ENCODE results near the gene EFHC1.
A peak's percentile ranks its signal among the peaks of the same experiment; 100 is the strongest.
"Not testable (repeated sequence)": the region's sequence is repeated elsewhere in the genome, so short reads cannot be mapped to it uniquely, and the experiment has no call there.

Gene EFHC1

GRCh38 chr6:52461194-52461593 lies 41.1 kb downstream of the EFHC1 start:
- DNase-seq = not testable (repeated sequence)

GRCh38 chr6:52474173-52474572 lies 54.0 kb downstream of the EFHC1 start:
- no peak for DNase-seq

GRCh38 chr6:52475307-52475706 lies 55.2 kb downstream of the EFHC1 start:
- no peak for DNase-seq

- DNase-seq = no peak
Measured at GRCh38 chr6:52482903-52483670, 62.9 kb downstream of the EFHC1 start.

- no peak for DNase-seq
Measured at GRCh38 chr6:52483671-52484003, 63.5 kb downstream of the EFHC1 start.

- DNase-seq = peak; percentile 25
Measured at GRCh38 chr6:52489881-52490280, 69.7 kb downstream of the EFHC1 start.

- peak; percentile 78 for DNase-seq
Measured at GRCh38 chr6:52491203-52492069, 71.3 kb downstream of the EFHC1 start.

GRCh38 chr6:52493669-52494068 lies 73.5 kb downstream of the EFHC1 start:
- DNase-seq = peak; percentile 28

GRCh38 chr6:52494298-52495072 lies 74.3 kb downstream of the EFHC1 start:
- DNase-seq = no peak

GRCh38 chr6:52495922-52496321 lies 75.8 kb downstream of the EFHC1 start:
- no peak for DNase-seq

GRCh38 chr6:52496631-52497030 lies 76.5 kb downstream of the EFHC1 start:
- DNase-seq = no peak

GRCh38 chr6:52497652-52498408 lies 77.7 kb downstream of the EFHC1 start:
- no peak for DNase-seq

GRCh38 chr6:52498538-52499017 lies 78.4 kb downstream of the EFHC1 start:
- no peak for DNase-seq

GRCh38 chr6:52499026-52499425 lies 78.9 kb downstream of the EFHC1 start:
- no peak for DNase-seq

GRCh38 chr6:52499681-52500236 lies 79.6 kb downstream of the EFHC1 start:
- DNase-seq = no peak

GRCh38 chr6:52500238-52501129 lies 80.3 kb downstream of the EFHC1 start:
- DNase-seq = no peak

- DNase-seq = no peak
Measured at GRCh38 chr6:52502306-52503029, 82.3 kb downstream of the EFHC1 start.

- no peak for DNase-seq
Measured at GRCh38 chr6:52503323-52503747, 83.2 kb downstream of the EFHC1 start.

- DNase-seq = peak; percentile 59
Measured at GRCh38 chr6:52503851-52504781, 84.0 kb downstream of the EFHC1 start.
